Activated gamma-delta T cell (primary cell): ENCODE measurements around the gene DNLZ.

Experiments used
- DNase-seq: peaks from one replicate; lab custom pipeline; 2025; lab: John Stamatoyannopoulos, UW

DNLZ gene

DNA sequence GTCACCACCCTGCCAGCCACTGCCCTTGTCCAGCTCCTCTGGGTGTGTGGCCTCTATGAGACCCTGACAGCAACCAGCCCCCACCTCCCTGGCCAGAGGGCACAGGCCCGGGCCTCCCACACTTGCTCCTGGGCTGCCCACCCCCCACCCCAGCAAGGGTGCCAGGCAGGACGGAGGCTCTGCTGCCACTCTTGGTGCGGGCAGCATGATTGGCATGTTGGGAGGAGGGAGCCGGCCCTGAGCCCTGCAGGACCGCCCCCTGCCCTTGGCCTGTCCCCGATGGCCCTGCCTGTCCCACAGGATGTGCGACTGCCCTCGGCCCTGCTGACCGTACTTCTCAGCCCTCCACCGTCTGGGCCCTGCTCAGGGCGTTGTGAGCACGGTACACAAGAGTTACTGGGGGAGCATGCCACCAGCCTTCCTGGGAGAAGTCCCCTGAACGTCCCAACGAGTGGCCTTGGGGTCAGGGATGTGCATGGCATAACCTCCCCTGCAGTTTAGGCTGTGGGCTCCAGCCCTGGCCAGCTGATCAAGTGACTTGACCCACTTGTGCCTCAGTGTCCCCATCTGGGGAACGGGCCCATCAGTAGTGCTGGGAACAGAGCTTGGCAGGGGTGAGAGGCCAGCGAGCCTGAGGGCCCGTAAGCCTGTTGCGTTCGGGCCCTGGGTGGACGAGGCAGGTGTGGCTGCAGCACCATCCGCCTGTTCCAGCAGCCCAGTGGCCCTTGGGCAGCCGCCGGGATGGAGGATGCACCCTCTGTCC, 20.2 kb downstream of the DNLZ start:
- DNase-seq: no peak

- no peak for DNase-seq
Observed at GRCh38 chr9:136342181-136343120, 21.1 kb downstream of the DNLZ start.

DNA sequence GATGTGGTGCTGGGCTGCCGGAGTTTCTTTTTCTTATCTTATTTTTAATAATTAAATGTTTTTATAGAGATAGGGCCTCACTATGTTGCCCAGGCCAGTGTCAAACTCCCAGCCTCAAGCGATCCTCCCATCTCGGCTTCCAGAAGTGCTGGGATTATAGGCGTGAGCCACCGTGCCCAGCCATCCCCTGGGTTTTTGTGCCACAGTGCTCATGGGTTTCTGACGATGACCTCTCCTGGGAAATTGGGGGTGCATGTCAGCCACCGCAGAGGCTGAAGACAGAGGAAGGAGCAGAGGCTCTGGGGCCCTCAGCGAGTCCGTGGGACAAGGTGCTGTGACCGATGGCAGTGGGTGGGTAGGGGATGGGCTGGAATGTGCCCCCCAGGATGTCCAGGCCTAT, 21.8 kb downstream of the DNLZ start:
- no peak for DNase-seq

- no peak for DNase-seq
Observed at GRCh38 chr9:136341042-136341655, 22.4 kb downstream of the DNLZ start.

GRCh38 chr9:136340356-136341041, 23.0 kb downstream of the DNLZ start:
- DNase-seq: no peak

DNA sequence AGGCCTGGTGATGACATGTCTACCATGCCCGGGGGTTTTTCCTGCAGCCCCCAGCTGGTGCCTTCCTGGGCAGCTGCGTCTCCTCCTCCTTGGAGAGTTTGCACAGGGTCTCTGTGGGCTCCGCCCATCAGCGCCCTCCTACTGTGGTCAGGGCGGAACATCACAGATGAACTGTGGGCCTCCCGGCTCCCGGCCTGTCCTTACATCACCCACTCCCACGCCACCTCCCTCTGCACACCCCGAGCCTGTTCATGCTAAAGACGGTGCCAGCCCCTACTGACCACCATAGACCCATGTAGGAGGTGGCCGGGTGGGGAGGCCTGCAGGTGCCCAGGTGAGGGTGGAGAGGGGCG, 23.6 kb downstream of the DNLZ start:
- DNase-seq: no peak

GRCh38 chr9:136339173-136339957, 24.2 kb downstream of the DNLZ start:
- no peak for DNase-seq

DNA sequence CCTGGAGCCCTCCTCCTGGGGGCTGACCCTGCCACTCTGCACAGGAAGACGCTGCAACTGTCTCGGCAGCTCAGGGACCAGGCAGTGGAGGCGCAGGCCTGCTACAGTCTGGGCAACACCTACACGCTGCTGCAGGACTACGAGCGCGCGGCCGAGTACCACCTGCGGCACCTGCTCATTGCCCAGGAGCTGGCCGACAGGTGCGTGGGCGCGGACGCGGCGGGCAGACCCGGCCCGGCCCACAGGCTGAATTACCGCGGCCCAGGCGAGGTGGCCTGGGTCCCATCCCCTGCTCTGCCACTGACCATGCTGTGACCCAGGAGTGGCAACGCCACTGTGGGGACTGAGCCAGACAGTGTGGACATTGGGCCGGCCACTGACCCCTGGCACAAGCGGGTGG, 25.0 kb downstream of the DNLZ start:
- no peak for DNase-seq

DNA sequence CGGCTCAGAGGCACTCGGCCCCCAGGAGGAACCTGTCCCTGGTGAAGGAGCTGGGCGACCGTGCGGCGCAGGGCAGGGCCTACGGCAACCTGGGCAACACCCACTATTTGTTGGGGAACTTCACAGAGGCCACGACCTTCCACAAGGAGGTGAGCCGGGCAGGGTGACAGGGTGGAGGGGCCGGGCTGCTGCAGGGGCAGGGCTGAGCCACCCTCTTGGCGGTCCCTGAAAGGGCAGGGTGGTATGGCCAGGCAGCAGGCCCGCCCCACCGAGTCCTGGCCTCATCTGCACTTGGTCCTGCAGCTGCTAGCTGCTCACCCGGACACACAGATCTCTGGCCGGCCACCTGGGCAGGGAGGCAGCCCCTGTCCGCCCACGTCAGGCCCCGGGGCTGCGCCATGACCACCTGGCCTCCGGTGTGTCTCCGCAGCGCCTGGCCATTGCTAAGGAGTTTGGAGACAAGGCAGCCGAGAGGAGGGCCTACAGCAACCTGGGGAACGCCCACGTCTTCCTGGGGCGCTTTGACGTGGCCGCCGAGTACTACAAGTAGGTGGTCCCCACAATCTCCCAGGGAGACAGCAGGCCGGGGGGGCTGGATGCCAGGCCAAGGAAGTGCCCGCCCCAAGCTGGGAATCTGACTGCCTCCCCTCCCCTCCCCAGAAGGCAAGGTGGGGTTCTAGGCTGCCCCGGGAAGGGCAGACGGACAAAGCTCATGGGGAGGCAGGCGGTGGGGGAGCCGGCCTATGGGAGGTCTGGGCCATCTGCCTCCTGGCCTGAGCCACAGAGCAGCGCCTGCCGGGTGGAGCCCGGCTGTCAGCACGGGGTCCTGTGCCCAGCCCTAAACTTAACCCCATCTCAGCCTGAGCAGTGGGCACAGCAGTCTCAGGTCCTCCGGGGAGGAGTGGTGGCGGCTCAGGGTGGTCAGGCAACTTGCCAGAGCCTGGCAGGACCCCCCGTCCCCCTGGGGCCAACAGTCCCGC, 25.8 kb downstream of the DNLZ start:
- DNase-seq: no peak

GRCh38 chr9:136336881-136337280, 26.7 kb downstream of the DNLZ start:
- no peak for DNase-seq

- DNase-seq: no peak
Observed at GRCh38 chr9:136336156-136336870, 27.2 kb downstream of the DNLZ start.

GRCh38 chr9:136335296-136336155, 28.0 kb downstream of the DNLZ start:
- no peak for DNase-seq

GRCh38 chr9:136334541-136334940, 29.0 kb downstream of the DNLZ start:
- DNase-seq: no peak

- DNase-seq: no peak
Observed at GRCh38 chr9:136333486-136333885, 30.1 kb downstream of the DNLZ start.

DNA sequence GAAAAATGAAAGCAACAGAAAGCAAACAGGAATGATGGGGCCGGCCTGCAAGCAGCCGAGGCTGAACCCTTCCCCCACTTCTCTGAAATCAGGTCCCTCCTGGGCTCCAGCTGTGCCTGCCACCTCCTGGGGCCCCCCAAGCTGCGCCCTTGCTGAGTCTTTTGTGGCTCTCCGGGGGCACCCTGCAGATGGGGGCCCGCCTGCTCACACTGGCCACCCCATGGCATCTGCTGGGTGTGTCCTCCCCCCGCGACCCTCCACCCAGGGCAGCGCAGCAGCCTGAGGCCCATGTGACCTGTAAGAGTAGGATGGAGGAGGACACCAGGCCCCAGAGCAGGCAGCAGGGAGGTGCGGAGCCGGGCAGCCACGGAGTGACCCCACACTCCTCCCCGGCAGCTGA, 30.5 kb downstream of the DNLZ start:
- DNase-seq: no peak

- no peak for DNase-seq
Observed at GRCh38 chr9:136332482-136332983, 31.0 kb downstream of the DNLZ start.

GRCh38 chr9:136331556-136332481, 31.7 kb downstream of the DNLZ start:
- DNase-seq: no peak
